Right cardiac atrium (tissue), 5 donors: ENCODE measurements around the gene CUBN. TPM values are rescaled to one million over a fixed set of nuclear protein-coding genes. Genes with fewer than 3 reads are reported as not detected.
A peak's percentile ranks its signal among the peaks of the same experiment; 100 is the strongest.

ENCODE experiments used
- ATAC-seq, 2 donors: fragments of 200-7000 bp; cut with Tn5 transposase; one replicate each; pipeline versions ENCODE4 v1.8.0 to v1.9.1; 2020; ENCODE audit warnings: moderate library complexity in 2 of 2, mild to moderate bottlenecking in 1 of 2
- DNase-seq, 3 donors: peaks; one replicate each; pipeline ENCODE4 v3.0.0-alpha.2; 2020
- H3K27ac ChIP-seq: one replicate; pipeline ENCODE4 v1.5.1; 2013; ENCODE audit warnings: mild to moderate bottlenecking, low read length, control low read depth, moderate library complexity
- H3K27me3 ChIP-seq: one replicate; pipeline ENCODE4 v1.6.1; 2013; ENCODE audit not compliant: control insufficient read depth, insufficient read depth
- H3K4me1 ChIP-seq: one replicate; pipeline ENCODE4 v1.6.1; 2013; ENCODE audit warnings: low read length; ENCODE audit not compliant: control insufficient read depth, insufficient read depth
- H3K4me3 ChIP-seq: one replicate; pipeline ENCODE4 v1.5.1; 2013; ENCODE audit warnings: low read length, control low read depth
- H3K9me3 ChIP-seq: one replicate; pipeline ENCODE4 v1.6.1; 2013; ENCODE audit warnings: low read length; ENCODE audit not compliant: control insufficient read depth
- WGBS: extraction: QIAGEN DNeasy Blood & Tissue Kit; methylation state at CpG from one replicate; pipeline ENCODE4 v1.1.7; 2013; 5-methylcytosine and 5-hydroxymethylcytosine counted together
- intact Hi-C, 4 donors: fragments of 100-400 bp; cut with DNase I; formaldehyde crosslinking; loops; one replicate each; pipeline versions ENCODE4 v1.11.0 to v1.14.0; 2022 to 2023
- polyA plus RNA-seq: library from polyadenylated mRNA; stranded (reverse); fragments of 200-250 nt; gene quantifications from one replicate; pipeline ENCODE4 v1.2.3, GENCODE V29; 2013
- total RNA-seq, 4 donors: library from RNA; stranded (reverse); fragmentation: NEBNext Ultra II Directional; extraction: Animal tissue kit (Norgen Biotek cat#: 25700); gene quantifications; one replicate each; pipeline ENCODE4 v1.2.1, GENCODE V29; 2021
- donor health status: healthy with polysubstance abuse.
- donor health status: DM: no; HTN: yes; CAD: no.
- donor health status: DM: no; HTN: no; CAD: no.
- donor health status: DM: no; HTN: yes; CAD: no; lungs with severe emphysema.
- donor health status: DM: yes; HTN: yes; CAD: no.

Gene CUBN
- total and polyA plus RNA-seq, 5 donors, result 0.41 to 1.3 (median 0.91) TPM

DNA sequence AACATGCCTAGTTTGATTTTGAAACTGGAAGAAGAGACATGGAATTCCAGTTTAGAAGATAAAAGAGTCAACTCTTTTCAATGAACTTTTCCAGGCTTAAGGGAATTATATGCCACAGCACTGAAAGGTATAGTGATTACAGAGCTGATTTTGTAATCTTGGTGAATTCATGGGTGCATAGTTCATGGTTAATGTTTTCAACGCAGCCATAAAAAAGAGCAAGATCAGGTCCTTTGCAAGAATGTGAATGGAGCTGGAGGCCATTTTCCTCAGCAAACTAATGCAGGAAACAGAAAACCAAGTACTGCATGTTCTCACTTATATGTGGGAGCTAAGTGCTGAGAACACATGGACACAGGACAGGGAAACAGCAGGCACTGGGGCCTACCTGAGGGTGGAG lies 94.2 kb downstream of the CUBN start:
- no peak overlapping the region for H3K27ac ChIP-seq
- WGBS, result 95% methylated on average over 1 of the region's 1 CpG
- no peaks in the 10 kb centered on the region for H3K9me3 ChIP-seq
- ATAC-seq, result no peak
- no peak overlapping the region for H3K4me3 ChIP-seq
- peaks cover 2% of the 10 kb centered on the region for H3K4me1 ChIP-seq
- H3K27me3 ChIP-seq, result no peaks in the 10 kb centered on the region
- DNase-seq, result no peak
- intact Hi-C loops, result no loop called here

GRCh38 chr10:17033529-17034260 lies 95.9 kb downstream of the CUBN start:
- H3K27ac ChIP-seq, result no peak overlapping the region
- WGBS, result 71% methylated on average over 7 of the region's 7 CpGs
- H3K9me3 ChIP-seq, result no peaks in the 10 kb centered on the region
- intact Hi-C loops, result no loop called here
- H3K4me1 ChIP-seq, result peaks cover 4% of the 10 kb centered on the region
- no peaks in the 10 kb centered on the region for H3K27me3 ChIP-seq
- ATAC-seq, result no peak
- H3K4me3 ChIP-seq, result no peak overlapping the region
- DNase-seq, result no peak

- DNase-seq, result no peak
- peaks cover 4% of the 10 kb centered on the region for H3K4me1 ChIP-seq
- intact Hi-C loops, result no loop called here
- no peak overlapping the region for H3K4me3 ChIP-seq
- WGBS, result 73% methylated on average over 13 of the region's 13 CpGs
- ATAC-seq, result no peak
- no peak overlapping the region for H3K27ac ChIP-seq
- H3K9me3 ChIP-seq, result no peaks in the 10 kb centered on the region
- H3K27me3 ChIP-seq, result no peaks in the 10 kb centered on the region
Observed at GRCh38 chr10:17031637-17032635, 97.7 kb downstream of the CUBN start.

GRCh38 chr10:17029581-17030271 lies 99.9 kb downstream of the CUBN start:
- WGBS, result 26% methylated on average over 9 of the region's 9 CpGs
- no peak overlapping the region for H3K4me3 ChIP-seq
- ATAC-seq, result peak; percentile 89 to 90
- H3K27me3 ChIP-seq, result no peaks in the 10 kb centered on the region
- H3K9me3 ChIP-seq, result no peaks in the 10 kb centered on the region
- peaks cover 11% of the 10 kb centered on the region for H3K4me1 ChIP-seq
- intact Hi-C loops, result no loop called here
- peak; percentile 79 to 90 (median 83) for DNase-seq
- peak overlapping the region; percentile 85 for H3K27ac ChIP-seq

- WGBS, result 32% methylated on average over 4 of the region's 4 CpGs
- intact Hi-C loops, result no loop called here
- Histone ChIP-seq H3K4me1 (peaks cover 13% of the 10 kb centered on the region), H3K27me3 (no peaks in the 10 kb centered on the region), H3K9me3 (no peaks in the 10 kb centered on the region), H3K27ac (no peak overlapping the region), H3K4me3 (no peak overlapping the region)
- DNase-seq, result no peak
- ATAC-seq, result no peak
Observed at GRCh38 chr10:17029239-17029580, 100.4 kb downstream of the CUBN start.

GRCh38 chr10:17028798-17029197 lies 100.8 kb downstream of the CUBN start:
- Histone ChIP-seq H3K27ac (peak overlapping the region; percentile 61), H3K4me1 (peaks cover 13% of the 10 kb centered on the region), H3K4me3 (no peak overlapping the region), H3K9me3 (no peaks in the 10 kb centered on the region), H3K27me3 (no peaks in the 10 kb centered on the region)
- DNase-seq, result no peak
- intact Hi-C loops, result no loop called here
- ATAC-seq, result no peak
- 76% methylated on average over 4 of the region's 4 CpGs for WGBS

DNA sequence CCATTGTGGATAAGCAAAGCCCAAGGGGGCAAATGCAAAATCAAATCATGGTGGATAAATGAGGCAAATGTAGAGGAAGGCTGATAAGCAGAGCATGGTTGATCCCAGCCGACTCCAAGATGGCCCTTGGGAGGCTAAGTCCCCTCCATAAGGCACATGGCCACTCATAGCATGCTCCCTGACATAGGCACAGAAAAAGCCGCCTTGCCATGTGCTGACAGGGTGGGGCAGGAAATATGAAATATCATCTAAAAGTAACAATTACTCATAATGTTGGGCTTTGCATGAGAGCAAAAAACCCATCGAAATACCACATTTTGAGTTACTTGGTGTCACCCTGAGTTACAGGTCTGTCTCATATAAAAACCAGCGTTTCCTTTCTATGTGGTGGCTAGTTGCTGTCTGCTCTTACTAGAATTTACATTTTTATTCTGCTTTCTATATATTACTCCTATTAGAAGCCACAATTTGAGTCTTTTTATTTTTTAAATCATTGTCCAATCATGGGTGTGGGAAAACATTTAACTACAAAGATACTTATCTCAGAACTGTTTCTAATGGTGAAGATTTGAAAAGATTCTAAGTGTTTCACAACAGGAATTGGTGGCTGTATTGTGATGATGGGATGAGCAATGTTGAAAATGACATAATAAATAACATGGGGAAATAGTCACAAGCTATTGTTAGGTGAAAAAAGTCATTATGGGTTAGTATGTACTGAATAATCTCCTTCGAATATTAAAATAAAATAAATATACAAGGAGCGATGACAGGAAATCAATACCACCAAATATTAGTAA lies 102.7 kb downstream of the CUBN start:
- 80% methylated on average over 6 of the region's 6 CpGs for WGBS
- Histone ChIP-seq H3K4me3 (no peak overlapping the region), H3K9me3 (no peaks in the 10 kb centered on the region), H3K27ac (no peak overlapping the region), H3K4me1 (peaks cover 11% of the 10 kb centered on the region), H3K27me3 (no peaks in the 10 kb centered on the region)
- ATAC-seq, result no peak
- no peak for DNase-seq
- intact Hi-C loops, result no loop called here

DNA sequence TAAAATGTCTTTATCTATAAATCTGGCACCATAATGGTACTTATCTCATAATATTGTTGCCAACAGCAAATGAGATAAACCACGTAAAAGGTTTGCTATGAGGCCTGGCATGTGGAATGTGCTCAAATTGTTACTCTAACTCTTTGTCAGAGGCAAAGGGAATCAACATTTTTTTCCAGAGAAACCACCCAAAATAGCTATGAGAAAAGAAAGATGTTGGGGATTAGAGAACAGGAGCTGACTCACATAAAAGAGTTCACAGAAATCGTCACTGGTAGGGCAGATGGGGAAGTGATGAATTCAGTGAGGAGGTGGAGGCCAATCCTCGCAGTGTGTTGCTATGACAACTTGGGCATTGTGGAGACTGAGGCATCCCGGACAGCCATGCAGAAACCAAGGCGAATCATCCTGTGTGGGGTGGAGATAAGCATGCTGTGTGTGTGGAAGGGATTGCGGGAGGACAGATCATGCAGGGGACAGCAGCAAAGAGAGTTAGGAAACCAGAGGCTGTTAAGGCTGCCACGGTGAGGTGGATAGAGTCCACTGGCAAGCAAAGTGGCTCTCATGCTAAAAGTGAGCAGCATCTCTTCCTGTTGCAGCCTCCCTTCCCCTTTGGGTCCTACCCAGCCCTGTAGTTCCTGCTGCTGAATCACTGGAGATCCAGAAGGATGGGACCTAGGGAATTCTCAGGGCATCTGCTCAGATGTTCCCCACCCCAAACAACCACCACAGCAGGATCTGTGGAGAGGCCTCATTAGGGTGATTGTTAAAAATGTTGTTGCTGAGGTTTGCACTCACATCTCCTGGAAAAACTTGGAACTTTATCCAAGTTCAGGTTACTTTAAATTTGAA lies 103.9 kb downstream of the CUBN start:
- Histone ChIP-seq H3K27me3 (no peaks in the 10 kb centered on the region), H3K9me3 (no peaks in the 10 kb centered on the region), H3K27ac (peak overlapping the region; percentile 60), H3K4me3 (no peak overlapping the region), H3K4me1 (peaks cover 11% of the 10 kb centered on the region)
- DNase-seq, result peak in 1 of 3 donors; percentile 58
- ATAC-seq, result peak; percentile 32 to 72
- 47% methylated on average over 7 of the region's 7 CpGs for WGBS
- intact Hi-C loops, result no loop called here

DNA sequence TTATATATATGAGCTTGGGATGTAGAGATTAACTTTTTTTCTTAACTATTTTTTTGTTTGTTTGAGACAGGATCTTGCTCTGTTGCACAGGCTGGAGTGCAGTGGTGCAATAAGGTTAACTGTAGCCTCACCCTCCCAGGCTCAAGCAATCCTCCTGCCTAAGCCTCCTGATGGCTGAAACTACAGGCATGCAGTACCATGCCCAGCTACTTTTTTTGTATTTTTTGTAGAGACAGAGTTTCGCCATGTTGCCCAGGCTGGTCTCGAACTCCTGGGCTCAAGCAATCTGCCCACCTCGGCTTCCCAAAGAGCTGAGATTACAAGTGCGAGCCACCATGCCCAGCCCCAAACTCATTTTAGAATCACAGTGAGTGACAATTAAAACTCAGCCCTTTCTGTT lies 105.2 kb downstream of the CUBN start:
- no peak overlapping the region for H3K4me3 ChIP-seq
- WGBS, result over 99% methylated on average over 4 of the region's 4 CpGs
- peaks cover 11% of the 10 kb centered on the region for H3K4me1 ChIP-seq
- no peaks in the 10 kb centered on the region for H3K27me3 ChIP-seq
- H3K9me3 ChIP-seq, result no peaks in the 10 kb centered on the region
- intact Hi-C loops, result no loop called here
- H3K27ac ChIP-seq, result no peak overlapping the region
- DNase-seq (no peak), ATAC-seq (no peak)
